ENCODE data around the gene KDELR3. TPM values are rescaled to one million over a fixed set of nuclear protein-coding genes. Genes with fewer than 3 reads are reported as not detected.

The KDELR3 gene
- polyA plus RNA-seq, 1 donor from 2014 or later, result not detected

- H3K9me3 ChIP-seq (ENCODE audit: low read length), result no peaks in the 10 kb centered on the region
- H3K27me3 ChIP-seq (ENCODE audit: insufficient read depth, low read depth, low read length), result no peaks in the 10 kb centered on the region
- no peaks in the 10 kb centered on the region for H3K79me2 ChIP-seq (replicated peaks; ENCODE audit: insufficient read depth, low read length)
- H3K4me3 ChIP-seq (ENCODE audit: low read length), result no peak overlapping the region
- no peak for TF ChIP-seq REST (IDR thresholded peaks at IDR 0.05; ENCODE audit: borderline replicate concordance)
- H2AFZ ChIP-seq (ENCODE audit: low read depth, low read length), result no peak overlapping the region
- no peaks in the 10 kb centered on the region for H3K9me2 ChIP-seq (ENCODE audit: insufficient read depth, low read length)
- no peaks in the 10 kb centered on the region for H3F3A ChIP-seq (ENCODE audit: insufficient read depth, low read length, poor library complexity, severe bottlenecking)
- H3K9ac ChIP-seq (ENCODE audit: low read length), result no peak overlapping the region
- no peaks in the 10 kb centered on the region for H3K36me3 ChIP-seq (ENCODE audit: insufficient read depth, low read length)
- no peak overlapping the region for H3K27ac ChIP-seq (ENCODE audit: low read length)
- no peaks in the 10 kb centered on the region for H4K20me1 ChIP-seq (ENCODE audit: insufficient read depth)
- no peak overlapping the region for H3K4me2 ChIP-seq (ENCODE audit: low read length)
These were observed 40.0 kb upstream of the KDELR3 start for GRCh38 chr22:38427940-38428339.

GRCh38 chr22:38428714-38429113 lies 39.2 kb upstream of the KDELR3 start:
- Histone ChIP-seq H3K79me2 (replicated peaks; ENCODE audit: insufficient read depth, low read length) (no peaks in the 10 kb centered on the region), H3K36me3 (ENCODE audit: insufficient read depth, low read length) (no peaks in the 10 kb centered on the region), H3K27ac (ENCODE audit: low read length) (peak overlapping the region; percentile 65), H3K9me2 (ENCODE audit: insufficient read depth, low read length) (no peaks in the 10 kb centered on the region), H3K9me3 (ENCODE audit: low read length) (no peaks in the 10 kb centered on the region), H3K27me3 (ENCODE audit: insufficient read depth, low read depth, low read length) (no peaks in the 10 kb centered on the region), H3K9ac (ENCODE audit: low read length) (no peak overlapping the region), H3F3A (ENCODE audit: insufficient read depth, low read length, poor library complexity, severe bottlenecking) (no peaks in the 10 kb centered on the region), H3K4me2 (ENCODE audit: low read length) (no peak overlapping the region), H3K4me3 (ENCODE audit: low read length) (no peak overlapping the region), H4K20me1 (ENCODE audit: insufficient read depth) (no peaks in the 10 kb centered on the region), H2AFZ (ENCODE audit: low read depth, low read length) (no peak overlapping the region)
- TF ChIP-seq MXI1 (conservative IDR thresholded peaks at IDR 0.05; ENCODE audit: poor library complexity, severe bottlenecking) (no peak), EZH2 (IDR thresholded peaks at IDR 0.05; ENCODE audit: borderline replicate concordance, insufficient read depth, low read length, poor library complexity, severe bottlenecking) (no peak), TAF1 (IDR thresholded peaks at IDR 0.05; ENCODE audit: low read depth) (no peak), CTCF (IDR thresholded peaks at IDR 0.05; ENCODE audit: poor library complexity, severe bottlenecking) (no peak), REST (IDR thresholded peaks at IDR 0.05; ENCODE audit: borderline replicate concordance) (no peak)
